Neural progenitor cell (in vitro differentiated cells): ENCODE data around the gene SKIC8. TPM values are rescaled to one million over a fixed set of nuclear protein-coding genes. Genes with fewer than 3 reads are reported as not detected.

Experiments
- DNase-seq: peaks from one replicate; pipeline ENCODE4 v3.0.0-alpha.2; 2016; ENCODE audit warnings: low spot score
- H2AFZ ChIP-seq: fragments of 200-600 bp; sonication (generic); replicated peaks from 2 replicates; pipeline ENCODE4 v1.6.1; 2016; ENCODE audit warnings: antibody characterized with exemption
- H3F3A ChIP-seq: fragments of 200-600 bp; sonication (generic); 2 replicates; pipeline ENCODE4 v1.6.1; 2016; ENCODE audit warnings: antibody characterized with exemption, low read depth
- H3K27ac ChIP-seq: fragments of 200-600 bp; sonication (generic); 2 replicates; pipeline ENCODE4 v1.5.1; 2016; ENCODE audit warnings: mild to moderate bottlenecking
- H3K27me3 ChIP-seq: fragments of 200-600 bp; sonication (generic); 2 replicates; pipeline ENCODE4 v1.6.1; 2016; ENCODE audit warnings: mild to moderate bottlenecking, moderate library complexity
- H3K36me3 ChIP-seq: fragments of 200-600 bp; sonication (generic); 2 replicates; pipeline ENCODE4 v1.5.1; 2016
- H3K4me1 ChIP-seq: fragments of 200-600 bp; sonication (generic); 2 replicates; pipeline ENCODE4 v1.6.1; 2016; ENCODE audit warnings: mixed run types
- H3K4me2 ChIP-seq: fragments of 200-600 bp; sonication (generic); 2 replicates; pipeline ENCODE4 v1.6.1; 2016
- H3K4me3 ChIP-seq: fragments of 200-600 bp; sonication (generic); 2 replicates; pipeline ENCODE4 v1.5.1; 2016
- H3K79me2 ChIP-seq: fragments of 200-600 bp; sonication (generic); 2 replicates; pipeline ENCODE4 v1.6.1; 2016; ENCODE audit warnings: low read depth
- H3K9ac ChIP-seq: fragments of 200-600 bp; sonication (generic); 2 replicates; pipeline ENCODE4 v1.6.1; 2016
- H3K9me3 ChIP-seq: fragments of 200-600 bp; sonication (generic); 2 replicates; pipeline ENCODE4 v1.5.1; 2016; ENCODE audit warnings: low read depth
- H4K20me1 ChIP-seq: fragments of 200-600 bp; sonication (generic); 2 replicates; pipeline ENCODE4 v1.6.1; 2016; ENCODE audit warnings: low read depth
- H3K27ac Mint-ChIP-seq: 3 replicates; pipeline ENCODE4 v1.8.0; 2021; ENCODE audit warnings: mixed read lengths
- H3K27me3 Mint-ChIP-seq: 2 replicates; pipeline ENCODE4 v1.8.0; 2022; ENCODE audit warnings: low read depth, mild to moderate bottlenecking, inconsistent platforms, moderate library complexity, mixed read lengths; ENCODE audit not compliant: insufficient read depth
- H3K36me3 Mint-ChIP-seq: 3 replicates; pipeline ENCODE4 v1.8.0; 2021; ENCODE audit warnings: mixed read lengths
- H3K4me1 Mint-ChIP-seq: 3 replicates; pipeline ENCODE4 v1.8.0; 2021; ENCODE audit warnings: mixed read lengths
- H3K4me3 Mint-ChIP-seq: 3 replicates; pipeline ENCODE4 v1.8.0; 2021; ENCODE audit warnings: mild to moderate bottlenecking, moderate library complexity, mixed read lengths
- H3K9me3 Mint-ChIP-seq: 3 replicates; pipeline ENCODE4 v1.8.0; 2020; ENCODE audit warnings: mixed read lengths
- CTCF ChIP-seq: fragments of 200-600 bp; sonication (generic); IDR thresholded peaks from 2 replicates; pipeline ENCODE4 v1.5.1; 2017; ENCODE audit warnings: antibody characterized with exemption, mild to moderate bottlenecking
- EZH2 ChIP-seq: fragments of 200-600 bp; sonication (generic); IDR thresholded peaks from 2 replicates; pipeline ENCODE4 v1.6.1; 2017; ENCODE audit warnings: antibody characterized with exemption, mild to moderate bottlenecking, moderate library complexity
- EZH2phosphoT487 ChIP-seq: fragments of 200-600 bp; sonication (generic); IDR thresholded peaks from 2 replicates; pipeline ENCODE4 v1.6.1; 2017; ENCODE audit warnings: antibody characterized with exemption
- total RNA-seq: library from RNA; depleted of rRNA; stranded (reverse); fragments of >200 nt; gene quantifications from 2 replicates; pipeline ENCODE4 v1.2.3, GENCODE V29; 2015; ENCODE audit warnings: low replicate concordance

The SKIC8 gene
- total RNA-seq, 1 donor from 2014 or later: 76.0 TPM

- peak; percentile 86 for DNase-seq
- peak within 1 kb of the TSS; percentile 95 for H3K4me2 ChIP-seq
These were observed 41.0 kb upstream of the SKIC8 start, which contains the start of gene CRABP1 for GRCh38 chr15:78340231-78341056. CRABP1 (plus strand) TSS chr15:78340353; CDS start chr15:78340429, 76 bp downstream.

GRCh38 chr15:78339559-78339958, 40.1 kb upstream of the SKIC8 start:
- H3K79me2 ChIP-seq: peaks cover 23% of the 10 kb centered on the region
- peaks cover 48% of the 10 kb centered on the region for H3K27me3 ChIP-seq
- peaks cover 40% of the 10 kb centered on the region for H3K4me1 Mint-ChIP-seq
- peaks cover 46% of the 10 kb centered on the region for H3F3A ChIP-seq
- no peak overlapping the region for H2AFZ ChIP-seq
- H3K4me1 ChIP-seq: peaks cover 52% of the 10 kb centered on the region
- H3K4me2 ChIP-seq: peak overlapping the region; percentile 95
- peaks cover 38% of the 10 kb centered on the region for H3K27me3 Mint-ChIP-seq
- no peaks in the 10 kb centered on the region for H3K36me3 ChIP-seq
- H3K36me3 Mint-ChIP-seq: no peaks in the 10 kb centered on the region
- no peak for DNase-seq
- H4K20me1 ChIP-seq: peaks cover 21% of the 10 kb centered on the region
- no peak for TF ChIP-seq EZH2
- TF ChIP-seq CTCF: no peak
- no peak for TF ChIP-seq EZH2phosphoT487
- no peaks in the 10 kb centered on the region for H3K9me3 Mint-ChIP-seq
- H3K4me3 ChIP-seq: peak overlapping the region; percentile 76
- H3K27ac ChIP-seq: no peak overlapping the region
- H3K9ac ChIP-seq: no peak overlapping the region
- peak overlapping the region; percentile 57 for H3K27ac Mint-ChIP-seq
- H3K4me3 Mint-ChIP-seq: peak overlapping the region; percentile 77
- H3K9me3 ChIP-seq: no peaks in the 10 kb centered on the region

More at GRCh38 chr15:78340231-78341056, 41.0 kb upstream of the SKIC8 start, which contains the start of gene CRABP1:
- TF ChIP-seq EZH2phosphoT487 (peak; percentile 39), CTCF (no peak), EZH2 (peak; percentile 4)
- Histone ChIP-seq H4K20me1 (peaks cover 21% of the 10 kb centered on the region), H3K27me3 (peaks cover 48% of the 10 kb centered on the region), H3K4me1 (peaks cover 52% of the 10 kb centered on the region), H3K79me2 (peaks cover 23% of the 10 kb centered on the region), H3K4me3 (peak within 1 kb of the TSS; percentile 76), H3K9me3 (no peaks in the 10 kb centered on the region), H3F3A (peaks cover 46% of the 10 kb centered on the region), H2AFZ (peak within 1 kb of the TSS; percentile 66), H3K27ac (no peak within 1 kb of the TSS), H3K36me3 (no peaks in the 10 kb centered on the region), H3K9ac (no peak within 1 kb of the TSS)
- H3K4me3 Mint-ChIP-seq: peak within 1 kb of the TSS; percentile 77
- H3K36me3 Mint-ChIP-seq: no peaks in the 10 kb centered on the region
- H3K27ac Mint-ChIP-seq: peak within 1 kb of the TSS; percentile 57
- H3K9me3 Mint-ChIP-seq: no peaks in the 10 kb centered on the region
- peaks cover 45% of the 10 kb centered on the region for H3K4me1 Mint-ChIP-seq
- peaks cover 42% of the 10 kb centered on the region for H3K27me3 Mint-ChIP-seq

GRCh38 chr15:78338781-78339180, 39.4 kb upstream of the SKIC8 start:
- no peak for TF ChIP-seq CTCF
- TF ChIP-seq EZH2: no peak
- no peak for TF ChIP-seq EZH2phosphoT487
- H3K36me3 ChIP-seq: no peaks in the 10 kb centered on the region
- Mint-ChIP-seq H3K27ac (no peak overlapping the region), H3K4me1 (peaks cover 37% of the 10 kb centered on the region), H3K4me3 (peak overlapping the region; percentile 77), H3K27me3 (peaks cover 38% of the 10 kb centered on the region), H3K36me3 (no peaks in the 10 kb centered on the region), H3K9me3 (no peaks in the 10 kb centered on the region)
- H3K4me2 ChIP-seq: peak overlapping the region; percentile 13
- peaks cover 19% of the 10 kb centered on the region for H4K20me1 ChIP-seq
- H3K27me3 ChIP-seq: peaks cover 48% of the 10 kb centered on the region
- peaks cover 23% of the 10 kb centered on the region for H3K79me2 ChIP-seq
- H3K4me1 ChIP-seq: peaks cover 49% of the 10 kb centered on the region
- H3K4me3 ChIP-seq: no peak overlapping the region
- no peak overlapping the region for H3K27ac ChIP-seq
- no peak for DNase-seq
- no peak overlapping the region for H3K9ac ChIP-seq
- H3K9me3 ChIP-seq: no peaks in the 10 kb centered on the region
- H3F3A ChIP-seq: peaks cover 43% of the 10 kb centered on the region
- H2AFZ ChIP-seq: no peak overlapping the region
